ENCODE results near the gene ZNF70. TPM values are rescaled to one million over a fixed set of nuclear protein-coding genes. Genes with fewer than 3 reads are reported as not detected.

Gene ZNF70
- total and polyA plus RNA-seq, 2 of the 13 experiments (the other 11 are each of a cell fraction or from before 2014, with no cell fraction given): 0.62 to 3.6 TPM

DNA sequence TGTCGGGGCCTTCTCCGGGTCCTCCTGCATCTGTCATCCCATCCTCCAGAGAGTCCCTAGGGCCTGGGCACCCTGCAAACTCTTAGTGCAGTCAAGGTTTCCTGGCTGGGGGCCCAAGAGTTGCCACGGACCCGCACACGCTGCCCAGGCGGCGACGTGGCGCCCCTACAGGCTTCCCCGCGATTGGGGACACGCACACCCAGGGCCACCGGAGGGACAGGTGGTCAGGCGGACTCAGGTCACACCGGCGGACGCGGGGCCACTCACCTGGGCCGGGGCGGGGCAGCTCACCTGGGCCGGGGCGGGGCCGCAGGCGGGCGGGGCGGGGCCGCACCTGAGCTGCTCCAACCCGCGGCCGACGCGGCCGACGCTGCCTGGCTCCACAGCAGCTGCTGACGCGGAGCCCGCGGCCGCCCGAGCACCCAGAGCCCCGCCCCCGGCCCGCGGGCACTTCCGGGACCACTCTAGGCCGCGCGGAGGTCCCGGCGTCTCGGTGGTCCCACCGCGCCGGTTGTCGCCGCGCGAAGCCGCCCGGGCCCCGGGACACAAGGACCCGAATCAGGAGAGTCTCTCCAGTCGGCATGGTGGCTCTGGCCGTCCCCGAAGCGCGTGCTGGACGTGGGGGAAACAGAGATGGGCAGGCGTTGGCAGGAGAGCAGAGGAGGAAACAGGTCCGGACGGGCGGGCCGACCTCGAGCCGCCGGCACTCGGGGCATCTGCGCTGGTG, at the start of gene ZNF70 (continued):
- TF ChIP-seq REST (IDR thresholded peaks at IDR 0.05; ENCODE audit: borderline replicate concordance in 1 of 2, low read depth in 1 of 2, low read length in 2 of 2) (no peak), ZBED4 (CRISPR knock-in tag; IDR thresholded peaks at IDR 0.05; ENCODE audit: borderline replicate concordance) (no peak), TIGD3 (CRISPR knock-in tag; IDR thresholded peaks at IDR 0.05; ENCODE audit: borderline replicate concordance) (0 out of 2 replicates have a peak, but pooled peaks have one; percentile 45), KLF12 (CRISPR knock-in tag; IDR thresholded peaks at IDR 0.05; ENCODE audit: borderline replicate concordance) (0 out of 2 replicates have a peak, but pooled peaks have one; percentile 51), KIAA2018 (CRISPR knock-in tag; IDR thresholded peaks at IDR 0.05; ENCODE audit: borderline replicate concordance) (no peak)
- TF ChIP-seq, protein P1, sequence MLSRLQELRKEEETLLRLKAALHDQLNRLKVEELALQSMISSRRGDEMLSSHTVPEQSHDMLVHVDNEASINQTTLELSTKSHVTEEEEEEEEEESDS (CRISPR knock-in tag; IDR thresholded peaks at IDR 0.05; ENCODE audit: borderline replicate concordance): no peak
